Calu3 (cell line): ENCODE data around the gene FNDC3B. TPM values are rescaled to one million over a fixed set of nuclear protein-coding genes. Genes with fewer than 3 reads are reported as not detected.
A peak's percentile ranks its signal among the peaks of the same experiment; 100 is the strongest.

Experiments used
- BruUV-seq: library from RNA; stranded (reverse); fragments of 400-500 nt; replicated peaks from 2 replicates; lab custom pipeline; 2021; lab: Mats Ljungman, UMichigan
- CTCF ChIA-PET: fragments of 300-600 bp; sonication (Branson Sonifier 250); formaldehyde crosslinking; loops from one replicate; lab custom pipeline; 2022; ENCODE audit warnings: antibody characterized with exemption; lab: Charles Lee
- DNase-seq: peaks from one replicate; pipeline ENCODE4 v3.0.0; 2022
- H3K27ac Mint-ChIP-seq: one replicate; pipeline ENCODE4 v1.8.0; 2022; ENCODE audit warnings: mixed read lengths; ENCODE audit not compliant: unreplicated experiment
- H3K27me3 Mint-ChIP-seq: one replicate; pipeline ENCODE4 v1.8.0; 2022; ENCODE audit warnings: mixed read lengths; ENCODE audit not compliant: unreplicated experiment
- H3K36me3 Mint-ChIP-seq: one replicate; pipeline ENCODE4 v1.8.0; 2022; ENCODE audit warnings: mild to moderate bottlenecking, moderate library complexity, mixed read lengths; ENCODE audit not compliant: insufficient read depth, unreplicated experiment
- H3K4me1 Mint-ChIP-seq: one replicate; pipeline ENCODE4 v1.8.0; 2022; ENCODE audit warnings: mild to moderate bottlenecking, low read depth, mixed read lengths; ENCODE audit not compliant: unreplicated experiment
- H3K4me3 Mint-ChIP-seq: one replicate; pipeline ENCODE4 v1.8.0; 2022; ENCODE audit warnings: mild to moderate bottlenecking, low read depth, moderate library complexity, mixed read lengths; ENCODE audit not compliant: unreplicated experiment
- H3K9me3 Mint-ChIP-seq: one replicate; pipeline ENCODE4 v1.8.0; 2022; ENCODE audit warnings: low read depth, mixed read lengths; ENCODE audit not compliant: unreplicated experiment
- CTCF ChIP-seq: fragments of 200-600 bp; IDR thresholded peaks from one replicate; pipeline ENCODE4 v1.8.0; 2022; ENCODE audit warnings: antibody characterized with exemption; ENCODE audit not compliant: unreplicated experiment
- intact Hi-C: fragments of 100-400 bp; cut with micrococcal nuclease; formaldehyde crosslinking; loops from one replicate; pipeline ENCODE4 v1.10.0; 2022; ENCODE audit not compliant: unreplicated experiment
- total RNA-seq: library from RNA; stranded (reverse); gene quantifications from 2 replicates; pipeline ENCODE4 v1.2.3, GENCODE V29; 2022

FNDC3B gene
- total RNA-seq, 1 experiment from 2014 or later = 453 TPM

DNA sequence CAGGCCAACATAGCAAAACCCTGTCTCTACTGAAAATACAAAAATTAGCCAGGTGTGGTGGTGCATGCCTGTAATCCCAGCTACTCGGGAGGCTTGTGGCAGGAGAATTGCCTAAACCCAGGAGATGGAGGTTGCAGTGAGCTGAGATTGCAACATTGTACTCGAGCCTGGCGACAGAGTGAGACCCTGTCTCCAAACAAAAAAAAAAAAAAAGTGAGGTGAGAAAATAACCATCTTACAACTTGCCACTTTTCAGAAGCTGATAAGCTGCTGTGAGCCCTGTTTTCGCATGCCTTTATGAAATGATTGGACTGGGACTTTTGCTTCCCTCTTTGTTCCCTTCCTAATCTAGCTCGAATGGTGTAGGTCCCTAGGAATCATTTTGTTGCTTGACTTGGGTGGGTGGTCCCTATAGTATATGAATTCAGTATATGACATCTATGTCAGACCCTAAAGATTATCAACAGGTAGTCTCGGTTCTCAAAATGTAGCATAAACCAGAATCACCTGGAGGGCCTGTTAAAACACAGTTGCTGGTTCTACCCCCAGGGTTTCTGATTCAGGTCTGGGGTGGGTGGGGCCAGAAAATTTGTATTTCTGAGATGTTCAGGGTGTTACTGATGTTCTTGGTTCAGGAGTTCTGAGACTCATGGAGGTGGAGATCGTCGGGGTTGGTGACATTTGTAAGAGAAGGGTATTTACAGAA, 107.9 kb downstream of the FNDC3B start:
- no peak for TF ChIP-seq CTCF
- peaks cover 85% of the 10 kb centered on the region for H3K36me3 Mint-ChIP-seq
- peak overlapping the region; percentile 5 for H3K4me3 Mint-ChIP-seq
- no peaks in the 10 kb centered on the region for H3K27me3 Mint-ChIP-seq
- no TSS peak for BruUV-seq
- intact Hi-C loops = no loop called here
- H3K27ac Mint-ChIP-seq = peak overlapping the region; percentile 77
- DNase-seq = no peak
- CTCF ChIA-PET = no interaction called here
- peaks cover 9% of the 10 kb centered on the region for H3K9me3 Mint-ChIP-seq
- peaks cover 64% of the 10 kb centered on the region for H3K4me1 Mint-ChIP-seq

GRCh38 chr3:172148241-172148640, 108.9 kb downstream of the FNDC3B start:
- H3K36me3 Mint-ChIP-seq = peaks cover 85% of the 10 kb centered on the region
- peaks cover 67% of the 10 kb centered on the region for H3K4me1 Mint-ChIP-seq
- H3K4me3 Mint-ChIP-seq = no peak overlapping the region
- CTCF ChIA-PET = no interaction called here
- H3K27ac Mint-ChIP-seq = peak overlapping the region; percentile 77
- DNase-seq = no peak
- H3K27me3 Mint-ChIP-seq = no peaks in the 10 kb centered on the region
- no peak for TF ChIP-seq CTCF
- intact Hi-C loops = no loop called here
- peaks cover 9% of the 10 kb centered on the region for H3K9me3 Mint-ChIP-seq
- no TSS peak for BruUV-seq

DNA sequence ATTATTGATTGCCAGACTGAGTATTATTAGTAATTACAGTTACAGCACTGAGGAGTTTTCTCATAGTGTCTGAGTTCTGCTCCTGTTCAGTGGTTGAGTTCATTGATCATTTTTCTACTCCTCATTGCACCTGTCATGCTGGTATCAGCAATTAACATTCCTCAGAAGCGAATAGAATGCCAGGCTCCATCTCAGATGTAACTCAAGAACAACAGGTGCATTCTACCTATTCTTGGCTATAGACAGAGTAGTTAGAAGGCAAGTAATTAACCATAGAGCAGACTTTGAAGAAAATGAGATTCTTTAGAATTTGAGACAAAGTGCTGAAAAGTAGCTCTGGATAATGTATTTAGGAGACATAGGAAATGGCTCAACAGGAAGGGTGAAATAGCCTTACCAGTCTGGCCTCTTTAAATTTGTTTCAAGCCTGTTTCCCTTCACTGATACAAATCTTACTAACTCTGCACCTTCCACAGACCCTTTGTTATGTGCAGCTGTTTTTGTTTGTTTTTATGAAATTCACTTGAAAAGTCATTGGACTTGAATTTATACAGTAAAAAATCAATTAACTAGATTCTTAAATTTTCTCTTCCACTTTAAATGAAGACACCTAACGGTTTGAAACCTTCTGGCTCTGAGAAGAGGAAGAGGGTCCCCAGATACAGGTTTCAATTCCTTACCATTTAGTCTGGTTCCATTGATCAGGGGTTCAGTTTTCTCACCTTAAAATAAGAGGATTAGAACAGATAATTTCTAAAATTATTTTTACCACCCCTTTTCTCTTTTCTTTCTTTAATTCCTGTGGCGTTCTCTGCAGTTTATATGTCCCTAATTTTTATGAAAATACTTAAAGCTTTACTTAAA, 109.6 kb downstream of the FNDC3B start:
- CTCF ChIA-PET = interaction anchor here (0.6 to 1.5 kb wide), 2 partner anchors 9 to 31 kb away, joined by 5 read pairs; no protein-coding TSS in a partner anchor
- Mint-ChIP-seq H3K9me3 (peaks cover 7% of the 10 kb centered on the region), H3K4me1 (peaks cover 73% of the 10 kb centered on the region), H3K36me3 (peaks cover 85% of the 10 kb centered on the region), H3K4me3 (no peak overlapping the region), H3K27me3 (no peaks in the 10 kb centered on the region), H3K27ac (peak overlapping the region; percentile 77)
- no peak for TF ChIP-seq CTCF
- no peak for DNase-seq
- intact Hi-C loops = no loop called here
- TSS peak; percentile 4 for BruUV-seq

DNA sequence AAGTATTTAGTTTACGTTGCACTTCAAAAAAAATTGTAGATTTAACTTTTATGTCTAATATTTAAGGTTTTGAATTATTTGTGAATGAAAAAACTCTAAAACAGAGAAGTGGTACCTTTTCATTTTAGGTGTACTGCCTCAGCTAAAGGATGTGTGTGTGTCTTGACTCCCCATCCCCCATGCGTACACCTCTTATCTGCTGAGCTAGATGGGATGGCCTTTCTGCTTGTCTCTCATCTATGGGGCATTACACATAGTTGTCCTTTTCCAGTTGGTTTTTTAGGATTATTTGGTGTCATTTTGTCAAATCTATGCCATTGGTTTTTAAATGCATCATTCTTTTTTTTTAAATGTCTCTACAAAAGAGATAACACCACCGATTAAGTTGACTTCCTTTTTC, 110.9 kb downstream of the FNDC3B start:
- no peak overlapping the region for H3K4me3 Mint-ChIP-seq
- H3K27ac Mint-ChIP-seq = no peak overlapping the region
- BruUV-seq = no TSS peak
- H3K27me3 Mint-ChIP-seq = no peaks in the 10 kb centered on the region
- intact Hi-C loops = no loop called here
- peaks cover 79% of the 10 kb centered on the region for H3K4me1 Mint-ChIP-seq
- peaks cover 3% of the 10 kb centered on the region for H3K9me3 Mint-ChIP-seq
- peaks cover 85% of the 10 kb centered on the region for H3K36me3 Mint-ChIP-seq
- no peak for DNase-seq
- no peak for TF ChIP-seq CTCF
- CTCF ChIA-PET = interaction anchor here (0.6 kb wide), 1 partner anchor 100 kb away, joined by 7 read pairs; no protein-coding TSS in a partner anchor
